ENCODE results near the gene DPP6. TPM values are rescaled to one million over a fixed set of nuclear protein-coding genes. Genes with fewer than 3 reads are reported as not detected.

The DPP6 gene
- total RNA-seq, 1 experiment from 2014 or later, result not detected

- DNase-seq, result no peak
- Histone ChIP-seq H3K4me3 (ENCODE audit: low read depth, low read length) (no peak overlapping the region), H3K36me3 (ENCODE audit: control insufficient read depth, insufficient read depth, low read length) (no peaks in the 10 kb centered on the region), H3K4me1 (no peaks in the 10 kb centered on the region), H3K9me3 (no peaks in the 10 kb centered on the region), H3K27me3 (replicated peaks; ENCODE audit: control insufficient read depth, insufficient read depth, low read length) (no peaks in the 10 kb centered on the region)
- POLR2A ChIA-PET, result no interaction called here
- no TSS peak for BruUV-seq (replicated peaks)
- Mint-ChIP-seq H3K4me3 (ENCODE audit: unreplicated experiment) (no peak overlapping the region), H3K27me3 (ENCODE audit: insufficient read depth, unreplicated experiment) (peaks cover 6% of the 10 kb centered on the region), H3K4me1 (ENCODE audit: low read depth, unreplicated experiment) (no peaks in the 10 kb centered on the region), H3K9me3 (ENCODE audit: unreplicated experiment) (no peaks in the 10 kb centered on the region), H3K27ac (ENCODE audit: unreplicated experiment) (no peak overlapping the region), H3K36me3 (ENCODE audit: insufficient read depth, unreplicated experiment) (no peaks in the 10 kb centered on the region)
- CTCF ChIA-PET, result no interaction called here
- no peak for TF ChIP-seq CTCF (IDR thresholded peaks at IDR 0.05; ENCODE audit: insufficient read depth in 1 of 2, low read depth in 1 of 2, low read length in 1 of 2, severe bottlenecking in 1 of 2, unreplicated experiment in 1 of 2)
- intact Hi-C loops (cut with micrococcal nuclease; ENCODE audit: unreplicated experiment), result loop anchor here (1.0 to 10.0 kb wide), 2 partner anchors 103 to 566 kb away; no protein-coding TSS in a partner anchor
Observed at GRCh38 chr7:154640917-154641316, 588.7 kb downstream of the DPP6 start.

GRCh38 chr7:154644366-154644765 lies 592.2 kb downstream of the DPP6 start:
- H3K27ac Mint-ChIP-seq (ENCODE audit: unreplicated experiment), result no peak overlapping the region
- BruUV-seq (replicated peaks), result no TSS peak
- no peak overlapping the region for H3K4me3 Mint-ChIP-seq (ENCODE audit: unreplicated experiment)
- H3K36me3 Mint-ChIP-seq (ENCODE audit: insufficient read depth, unreplicated experiment), result no peaks in the 10 kb centered on the region
- no peaks in the 10 kb centered on the region for H3K9me3 Mint-ChIP-seq (ENCODE audit: unreplicated experiment)
- intact Hi-C loops (cut with micrococcal nuclease; ENCODE audit: unreplicated experiment), result loop anchor here (10.0 kb wide), 1 partner anchor 570 kb away; no protein-coding TSS in a partner anchor
- Histone ChIP-seq H3K4me1 (no peaks in the 10 kb centered on the region), H3K9me3 (no peaks in the 10 kb centered on the region), H3K4me3 (ENCODE audit: low read depth, low read length) (no peak overlapping the region), H3K36me3 (ENCODE audit: control insufficient read depth, insufficient read depth, low read length) (no peaks in the 10 kb centered on the region), H3K27me3 (replicated peaks; ENCODE audit: control insufficient read depth, insufficient read depth, low read length) (no peaks in the 10 kb centered on the region)
- CTCF ChIA-PET, result no interaction called here
- no peak for TF ChIP-seq CTCF (IDR thresholded peaks at IDR 0.05; ENCODE audit: insufficient read depth in 1 of 2, low read depth in 1 of 2, low read length in 1 of 2, severe bottlenecking in 1 of 2, unreplicated experiment in 1 of 2)
- H3K27me3 Mint-ChIP-seq (ENCODE audit: insufficient read depth, unreplicated experiment), result peaks cover 6% of the 10 kb centered on the region
- no peak for DNase-seq
- POLR2A ChIA-PET, result no interaction called here
- H3K4me1 Mint-ChIP-seq (ENCODE audit: low read depth, unreplicated experiment), result no peaks in the 10 kb centered on the region

GRCh38 chr7:154646126-154647013 lies 594.2 kb downstream of the DPP6 start:
- Mint-ChIP-seq H3K36me3 (ENCODE audit: insufficient read depth, unreplicated experiment) (no peaks in the 10 kb centered on the region), H3K4me1 (ENCODE audit: low read depth, unreplicated experiment) (no peaks in the 10 kb centered on the region), H3K27ac (ENCODE audit: unreplicated experiment) (no peak overlapping the region), H3K4me3 (ENCODE audit: unreplicated experiment) (no peak overlapping the region), H3K9me3 (ENCODE audit: unreplicated experiment) (no peaks in the 10 kb centered on the region), H3K27me3 (ENCODE audit: insufficient read depth, unreplicated experiment) (peaks cover 8% of the 10 kb centered on the region)
- DNase-seq, result no peak
- Histone ChIP-seq H3K36me3 (ENCODE audit: control insufficient read depth, insufficient read depth, low read length) (no peaks in the 10 kb centered on the region), H3K4me1 (no peaks in the 10 kb centered on the region), H3K9me3 (no peaks in the 10 kb centered on the region), H3K27me3 (replicated peaks; ENCODE audit: control insufficient read depth, insufficient read depth, low read length) (no peaks in the 10 kb centered on the region), H3K4me3 (ENCODE audit: low read depth, low read length) (no peak overlapping the region)
- no peak for TF ChIP-seq CTCF (IDR thresholded peaks at IDR 0.05; ENCODE audit: insufficient read depth in 1 of 2, low read depth in 1 of 2, low read length in 1 of 2, severe bottlenecking in 1 of 2, unreplicated experiment in 1 of 2)
- POLR2A ChIA-PET, result no interaction called here
- intact Hi-C loops (cut with micrococcal nuclease; ENCODE audit: unreplicated experiment), result loop anchor here (10.0 kb wide), 1 partner anchor 572 kb away; no protein-coding TSS in a partner anchor
- CTCF ChIA-PET, result no interaction called here
- no TSS peak for BruUV-seq (replicated peaks)

All from Caco-2 (cell line).